Keratinocyte (primary cell): Measurements from ENCODE around the gene ZNF423.

Experiments used
- EZH2 ChIP-seq: IDR thresholded peaks from one replicate; pipeline ENCODE4 v1.6.1; 2012; ENCODE audit warnings: inconsistent platforms, mild to moderate bottlenecking, low read length, moderate library complexity
- TF ChIP-seq, protein P1 (sequence below), 3 experiments: IDR thresholded peaks in 1 of 3; conservative IDR thresholded peaks in 1 of 3; optimal IDR thresholded peaks in 1 of 3; 2 replicates in 2 of 3; 3 replicates in 1 of 3; pipeline versions ENCODE3 to v1.5.1; 2011; ENCODE audit warnings: low read length in 3 of 3, mild to moderate bottlenecking in 3 of 3, moderate library complexity in 2 of 3, control low read depth in 1 of 3, inconsistent platforms in 1 of 3; ENCODE audit not compliant: insufficient read depth in 2 of 3; ENCODE audit errors: extremely low read depth in 1 of 3

DNA sequence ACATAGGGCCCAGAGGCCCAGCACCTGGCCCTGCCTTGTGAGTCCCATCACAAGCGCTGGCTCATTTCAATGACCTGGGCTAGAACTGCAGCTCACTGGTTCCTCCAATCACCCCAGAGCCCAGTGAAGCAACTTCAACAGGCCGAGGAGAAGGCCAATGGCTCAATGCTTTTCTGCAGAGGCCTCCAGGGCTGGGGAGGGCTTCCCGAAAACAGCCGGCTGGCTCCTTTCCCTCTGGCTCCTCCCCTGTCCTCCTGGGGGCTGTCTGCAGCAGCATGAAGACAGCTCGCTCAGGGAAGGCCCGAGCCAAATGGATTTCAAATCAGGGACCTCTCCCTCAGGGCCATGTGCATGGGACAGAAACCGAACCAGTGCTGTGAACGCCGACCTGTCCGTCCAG is 121.6 kb downstream of the ZNF423 start:
- TF ChIP-seq, protein P1, sequence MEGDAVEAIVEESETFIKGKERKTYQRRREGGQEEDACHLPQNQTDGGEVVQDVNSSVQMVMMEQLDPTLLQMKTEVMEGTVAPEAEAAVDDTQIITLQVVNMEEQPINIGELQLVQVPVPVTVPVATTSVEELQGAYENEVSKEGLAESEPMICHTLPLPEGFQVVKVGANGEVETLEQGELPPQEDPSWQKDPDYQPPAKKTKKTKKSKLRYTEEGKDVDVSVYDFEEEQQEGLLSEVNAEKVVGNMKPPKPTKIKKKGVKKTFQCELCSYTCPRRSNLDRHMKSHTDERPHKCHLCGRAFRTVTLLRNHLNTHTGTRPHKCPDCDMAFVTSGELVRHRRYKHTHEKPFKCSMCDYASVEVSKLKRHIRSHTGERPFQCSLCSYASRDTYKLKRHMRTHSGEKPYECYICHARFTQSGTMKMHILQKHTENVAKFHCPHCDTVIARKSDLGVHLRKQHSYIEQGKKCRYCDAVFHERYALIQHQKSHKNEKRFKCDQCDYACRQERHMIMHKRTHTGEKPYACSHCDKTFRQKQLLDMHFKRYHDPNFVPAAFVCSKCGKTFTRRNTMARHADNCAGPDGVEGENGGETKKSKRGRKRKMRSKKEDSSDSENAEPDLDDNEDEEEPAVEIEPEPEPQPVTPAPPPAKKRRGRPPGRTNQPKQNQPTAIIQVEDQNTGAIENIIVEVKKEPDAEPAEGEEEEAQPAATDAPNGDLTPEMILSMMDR (optimal IDR thresholded peaks at IDR 0.05 in 1 of 3, IDR thresholded peaks at IDR 0.05 in 1 of 3, conservative IDR thresholded peaks at IDR 0.05 in 1 of 3; ENCODE audit: extremely low read depth in 1 of 3, insufficient read depth in 2 of 3, low read length in 3 of 3): no peak
- TF ChIP-seq EZH2: no peak
